ENCODE measurements around the gene RIPOR2. TPM values are rescaled to one million over a fixed set of nuclear protein-coding genes. Genes with fewer than 3 reads are reported as not detected.

The RIPOR2 gene
- total and polyA plus RNA-seq, 2 donors (not counting 3 experiments of a cell fraction or from before 2014, with no cell fraction given) = 0.10 TPM; not detected in 1

- TF ChIP-seq FOS (IDR thresholded peaks at IDR 0.05; ENCODE audit: borderline replicate concordance, insufficient read depth, low read length) (no peak), EZH2 (IDR thresholded peaks at IDR 0.05; ENCODE audit: borderline replicate concordance, low read depth, low read length, severe bottlenecking) (no peak), GATA2 (IDR thresholded peaks at IDR 0.05; ENCODE audit: insufficient read depth, insufficient read length, low read depth, low read length) (no peak), POLR2AphosphoS5 (IDR thresholded peaks at IDR 0.05; ENCODE audit: insufficient read depth, low read depth, low read length) (no peak), JUN (IDR thresholded peaks at IDR 0.05; ENCODE audit: borderline replicate concordance, insufficient read depth, insufficient read length, low read depth) (no peak), POLR2A (IDR thresholded peaks at IDR 0.05; ENCODE audit: low read depth, low read length) (no peak), MYC (IDR thresholded peaks at IDR 0.05; ENCODE audit: low read depth, low read length) (no peak), CTCF (IDR thresholded peaks at IDR 0.05; ENCODE audit: extremely low read depth in 1 of 2, insufficient read depth in 1 of 2, low read depth in 1 of 2, low read length in 2 of 2) (no peak), MAX (IDR thresholded peaks at IDR 0.05; ENCODE audit: insufficient read depth, insufficient read length) (no peak)
- Histone ChIP-seq H3K27me3 (ENCODE audit: control insufficient read depth in 2 of 2, insufficient read depth in 2 of 2, low read length in 2 of 2) (peaks cover 0 to 2% of the 10 kb centered on the region in 2 experiments), H3K36me3 (ENCODE audit: control insufficient read depth in 2 of 2, extremely low read depth in 1 of 2, insufficient read depth in 2 of 2, low read length in 2 of 2) (no peaks in the 10 kb centered on the region), H2AFZ (ENCODE audit: low read depth, low read length) (no peak overlapping the region), H3K4me3 (replicated peaks in 1 of 3; ENCODE audit: insufficient read depth in 1 of 3, low read depth in 1 of 3, low read length in 3 of 3) (no peak overlapping the region), H3K4me2 (ENCODE audit: insufficient read depth, low read length) (no peak overlapping the region), H3K27ac (ENCODE audit: insufficient read depth, low read depth, low read length) (no peak overlapping the region), H3K9ac (replicated peaks; ENCODE audit: extremely low read depth, insufficient read depth, low read length) (no peak overlapping the region), H3K9me1 (replicated peaks; ENCODE audit: control insufficient read depth, extremely low read depth, insufficient read depth, low read length) (no peaks in the 10 kb centered on the region), H3K79me2 (ENCODE audit: control insufficient read depth, insufficient read depth, low read length) (no peaks in the 10 kb centered on the region), H3K4me1 (ENCODE audit: control insufficient read depth, extremely low read depth, insufficient read depth, low read length) (no peaks in the 10 kb centered on the region), H4K20me1 (replicated peaks; ENCODE audit: control insufficient read depth, extremely low read depth, insufficient read depth, low read length) (no peaks in the 10 kb centered on the region), H3K9me3 (replicated peaks; ENCODE audit: control insufficient read depth, insufficient read depth, low read length) (no peaks in the 10 kb centered on the region)
- DNase-seq (ENCODE audit: low read depth, low spot score) (no peak), FAIRE-seq (no peak)
- BruUV-seq (replicated peaks) = no TSS peak
- dilution Hi-C loops (cut with MboI; ENCODE audit: extremely low pct_ligation_motif_present, low sequenced_read_pairs) (no loop called here), intact Hi-C loops (cut with micrococcal nuclease) (no loop called here)
- ChIA-PET POLR2A (no interaction called here), CTCF (interaction anchor here (1.2 kb wide), 1 partner anchor 243 kb away, joined by 3 read pairs; no protein-coding TSS in a partner anchor)
Observed at GRCh38 chr6:24827970-24828369, 107.8 kb downstream of the RIPOR2 start.

Data from endothelial cell of umbilical vein (primary cell).